Measurements from ENCODE around the gene SEMA3E.
"Not testable (repeated sequence)": the region's sequence is repeated elsewhere in the genome, so short reads cannot be mapped to it uniquely, and the experiment has no call there.

Gene SEMA3E

DNA sequence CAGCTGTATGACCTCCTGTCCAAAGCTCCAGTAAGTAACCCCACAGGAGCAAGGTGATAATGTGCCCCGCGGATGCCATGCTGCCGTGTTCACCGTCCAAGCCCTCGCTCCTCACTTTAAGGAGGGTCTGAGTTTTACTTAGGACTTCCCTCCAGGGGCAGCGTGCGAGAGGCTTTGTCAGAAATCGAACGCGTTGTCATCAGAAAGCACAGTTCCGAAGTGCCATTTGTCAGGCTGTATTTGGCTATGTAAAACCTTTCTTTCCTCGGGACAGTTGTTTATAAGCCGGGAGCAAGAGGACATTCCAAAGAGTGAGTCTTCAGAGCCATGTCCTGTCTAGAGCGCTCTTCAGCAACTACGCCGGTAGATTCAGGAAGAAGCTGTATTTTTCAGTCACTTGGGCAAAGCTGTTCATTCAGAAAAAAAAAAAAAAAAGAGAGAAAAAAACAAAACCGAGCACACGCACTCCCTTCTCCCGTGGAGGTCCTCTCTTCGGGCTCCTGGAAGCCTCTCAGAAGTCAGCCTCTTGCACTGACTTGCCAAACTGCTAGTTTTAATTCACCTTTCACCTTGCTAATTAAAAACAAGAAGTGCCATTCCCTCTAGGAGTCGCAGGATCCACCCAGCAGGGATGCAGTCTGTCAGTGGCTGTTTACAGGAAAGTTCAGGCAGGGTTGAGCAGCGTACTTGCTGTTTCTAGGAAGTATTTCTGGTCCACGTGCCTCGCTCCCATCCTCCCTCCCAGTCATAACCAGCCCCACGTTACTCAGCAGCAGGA is at the start of gene SEMA3E:
TSS of gene SEMA3E (minus strand) at position 676 of the 778 bp plus-strand sequence.
- DNase-seq (ENCODE audit: low read depth) = peak; percentile 46

DNA sequence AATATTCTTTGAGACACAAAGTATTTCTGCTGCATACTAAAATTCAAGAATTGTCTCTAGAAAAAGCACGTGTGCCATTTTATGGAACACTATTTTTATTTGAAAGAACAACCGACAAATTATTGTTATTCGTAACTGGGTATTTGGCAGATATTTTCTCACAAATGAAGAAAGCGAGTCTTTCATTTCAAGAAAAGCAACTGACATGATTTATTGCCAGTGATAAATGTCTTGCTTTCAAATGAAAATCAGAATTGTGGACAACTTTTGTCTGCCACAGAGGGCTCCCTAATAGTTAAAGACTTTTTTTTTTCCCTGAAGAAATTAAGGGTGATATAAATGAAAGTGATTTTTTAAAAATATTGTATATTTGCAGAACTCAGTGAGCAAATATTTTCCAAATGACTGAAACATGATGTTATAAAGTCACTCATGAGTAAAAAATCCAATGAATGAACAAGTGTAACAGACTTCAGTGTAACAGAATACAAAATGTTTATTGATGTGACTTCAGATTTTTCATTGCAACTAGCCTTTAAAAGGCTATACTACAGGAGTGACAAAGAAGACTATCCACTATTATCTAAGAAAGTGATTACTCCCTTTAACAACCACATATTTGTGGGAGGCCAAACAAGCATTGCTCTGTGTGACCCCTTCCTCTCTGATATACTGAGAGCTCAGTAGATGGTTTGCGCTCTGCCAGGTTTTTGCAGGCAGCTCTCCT is 49.0 kb upstream of the SEMA3E start:
- DNase-seq (ENCODE audit: low read depth) = no peak

DNA sequence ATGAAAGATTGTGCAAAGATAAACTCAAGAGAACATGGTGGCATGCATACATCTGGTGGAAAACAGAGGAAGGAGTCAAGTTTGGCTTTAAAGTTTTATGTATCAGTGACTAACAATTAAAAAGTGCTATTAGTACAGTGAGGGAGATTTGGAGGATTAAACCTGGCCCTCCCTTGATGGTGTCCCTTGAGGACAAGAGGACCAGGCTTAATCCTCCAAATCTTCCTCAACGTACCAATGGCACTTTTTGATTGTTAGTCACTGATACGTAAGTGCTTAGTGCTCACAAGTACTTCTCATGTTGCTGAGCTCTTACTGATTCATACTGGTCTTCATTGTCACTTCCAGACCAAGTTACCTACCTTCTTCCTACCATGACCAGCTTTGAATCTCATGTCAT is 47.2 kb upstream of the SEMA3E start:
- DNase-seq (ENCODE audit: low read depth) = no peak

DNA sequence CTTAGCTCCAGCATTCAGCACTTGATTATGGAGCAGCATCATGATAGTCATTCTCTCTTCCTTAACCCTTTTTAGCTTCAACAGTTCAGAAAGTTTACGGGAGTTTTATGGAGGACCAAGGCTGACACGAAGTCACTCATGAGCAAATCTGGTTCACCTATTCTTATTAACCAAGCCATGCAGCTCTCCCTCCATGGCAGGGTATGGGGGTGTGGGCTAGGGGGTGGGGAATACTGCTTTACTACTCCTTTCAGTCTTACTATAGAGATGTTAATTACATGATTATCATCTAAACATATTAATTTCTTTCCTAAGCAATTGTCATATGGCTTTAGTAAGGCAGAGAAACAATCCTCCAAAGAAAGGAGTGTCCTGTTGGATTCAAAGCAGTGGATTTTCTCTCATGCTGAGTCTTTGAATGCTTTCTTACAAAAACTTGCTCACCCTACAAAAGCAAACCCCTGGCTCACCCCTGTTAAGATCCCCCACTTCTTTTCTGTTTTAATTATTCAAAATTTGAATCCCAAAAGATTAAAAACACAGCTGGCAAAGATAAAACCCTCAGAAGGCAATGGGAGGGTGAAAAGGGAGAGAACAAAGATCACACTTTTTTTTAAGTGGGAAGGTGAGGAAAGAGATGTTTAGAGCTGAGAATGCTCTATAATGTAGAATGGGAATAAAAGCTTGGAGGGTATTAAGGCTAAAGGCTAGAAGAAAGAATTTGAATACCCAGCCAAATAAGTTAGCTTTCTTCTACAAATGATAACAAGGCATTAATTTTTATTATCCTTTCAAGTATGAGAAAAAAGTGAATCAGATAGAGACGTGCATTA is 46.4 kb upstream of the SEMA3E start:
- no peak for DNase-seq (ENCODE audit: low read depth)

DNA sequence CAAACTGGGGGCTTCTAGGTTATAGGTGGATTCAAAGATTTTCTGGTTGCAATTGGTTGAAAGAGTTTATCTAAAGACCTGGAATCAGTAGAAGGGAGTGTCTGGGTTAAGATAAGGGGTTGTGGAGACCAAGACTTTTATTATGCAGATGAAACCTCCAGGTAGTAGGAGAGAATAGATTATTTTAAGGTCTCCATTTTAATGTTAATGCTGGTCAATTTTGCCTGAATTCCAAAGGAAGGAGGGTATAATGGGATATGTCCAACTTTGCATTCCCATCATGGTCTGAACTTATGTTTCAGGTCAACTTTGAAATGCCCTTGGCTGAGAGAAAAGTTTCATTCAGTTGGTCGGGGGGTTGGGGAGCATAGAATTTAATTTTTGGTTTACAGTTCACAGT is 44.3 kb upstream of the SEMA3E start:
- DNase-seq (ENCODE audit: low read depth) = no peak

DNA sequence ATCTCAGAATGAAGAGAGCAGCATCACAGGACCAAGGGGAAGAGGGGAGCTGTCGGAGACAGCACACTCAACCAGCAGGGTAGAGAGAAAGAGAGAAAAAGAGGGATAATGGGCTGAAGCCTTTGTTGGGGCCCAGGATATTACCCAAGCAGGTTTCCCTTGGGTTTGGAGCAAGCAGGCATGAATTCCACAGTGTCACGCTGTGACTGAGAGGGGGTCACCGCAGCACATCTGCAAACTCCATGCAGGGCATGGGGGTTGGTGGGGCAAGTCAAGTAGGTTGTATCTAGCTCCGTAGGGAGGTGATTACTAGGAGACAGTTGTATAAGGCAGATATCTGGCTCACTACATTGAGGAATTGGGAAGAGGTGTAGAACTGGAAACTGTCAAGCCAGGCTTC is 42.2 kb upstream of the SEMA3E start:
- DNase-seq (ENCODE audit: low read depth) = no peak

DNA sequence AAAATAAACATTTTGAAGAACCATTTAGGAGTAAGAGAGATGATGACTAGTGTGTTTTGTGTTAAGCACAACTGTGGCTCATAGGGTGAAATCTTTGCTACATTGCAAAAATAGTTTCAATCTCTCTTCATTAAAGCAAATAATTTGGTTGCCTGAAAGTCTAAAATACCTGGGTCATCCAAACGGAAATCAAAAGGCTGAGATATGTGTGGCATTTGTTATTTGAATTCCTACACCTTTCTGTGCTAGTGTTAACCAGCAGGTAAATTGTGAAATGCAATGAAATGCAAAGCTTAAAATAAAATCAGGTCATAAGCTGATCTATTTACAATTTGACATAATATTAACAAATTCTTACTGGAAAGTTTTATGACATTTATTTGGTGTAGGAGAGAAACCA is 40.9 kb upstream of the SEMA3E start:
- DNase-seq (ENCODE audit: low read depth) = no peak

DNA sequence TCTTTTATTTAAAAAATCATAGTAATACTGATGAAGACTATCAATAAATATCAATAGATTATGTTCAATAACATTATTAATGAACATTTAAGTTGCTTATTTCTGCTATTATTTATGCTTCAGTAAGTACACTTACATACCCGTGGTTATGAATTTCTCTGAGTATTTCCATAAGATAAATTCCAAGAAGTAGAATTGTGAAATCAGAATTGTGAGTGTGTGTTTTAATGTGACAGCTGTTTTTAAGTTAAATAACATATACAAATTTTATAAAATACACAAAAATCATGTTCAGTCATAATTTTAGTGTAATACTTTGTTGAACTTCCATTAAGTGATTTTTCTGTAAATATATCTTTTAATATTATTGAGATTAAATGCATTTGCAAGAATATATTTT is 37.5 kb upstream of the SEMA3E start:
- DNase-seq (ENCODE audit: low read depth) = no peak

DNA sequence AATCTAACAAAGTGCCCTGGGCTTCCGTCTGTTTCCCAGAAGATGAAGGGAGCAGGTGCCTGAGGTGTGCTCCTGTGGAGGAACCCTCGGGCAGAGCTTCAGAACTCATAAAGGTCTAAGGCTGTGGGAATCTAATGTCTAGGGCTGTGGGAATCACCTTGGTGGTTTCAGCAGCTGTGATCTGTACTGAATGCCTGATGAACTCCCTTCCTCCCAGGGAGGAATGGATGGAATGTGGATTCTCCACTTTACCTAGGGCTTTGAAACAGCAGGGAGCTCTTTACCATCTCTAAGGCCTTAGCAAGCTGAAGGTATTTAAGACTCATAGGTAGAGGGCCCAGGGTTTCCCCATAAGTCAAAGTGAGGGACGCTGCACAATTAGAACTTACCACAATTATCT is 36.0 kb upstream of the SEMA3E start:
- no peak for DNase-seq (ENCODE audit: low read depth)

DNA sequence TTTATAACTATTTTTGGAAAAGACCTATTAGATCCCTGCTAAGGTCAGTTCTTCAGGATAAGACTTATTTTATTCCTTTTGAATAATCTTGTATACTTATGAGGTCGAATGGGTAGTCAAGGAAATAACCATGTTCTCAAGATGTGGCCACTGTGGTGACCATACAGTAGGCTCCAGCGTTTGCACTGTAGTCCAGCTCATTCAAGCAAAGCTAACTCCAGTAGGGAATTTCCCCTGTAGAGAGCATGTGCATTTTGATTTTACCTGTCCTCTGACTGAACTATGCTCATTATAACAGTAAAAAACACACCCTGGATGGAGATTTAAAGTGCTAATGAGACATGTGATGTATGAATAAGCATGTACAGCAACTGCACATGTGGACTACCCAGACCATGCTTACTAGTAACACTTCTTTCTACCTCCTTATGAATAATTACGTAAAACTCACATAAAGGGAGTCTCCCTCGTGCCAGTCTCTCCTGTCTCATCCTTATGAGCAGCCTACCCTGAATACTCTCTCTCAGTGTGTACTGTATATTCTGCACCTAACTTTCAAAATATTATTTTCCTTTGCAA is 32.4 kb upstream of the SEMA3E start:
- no peak for DNase-seq (ENCODE audit: low read depth)

DNA sequence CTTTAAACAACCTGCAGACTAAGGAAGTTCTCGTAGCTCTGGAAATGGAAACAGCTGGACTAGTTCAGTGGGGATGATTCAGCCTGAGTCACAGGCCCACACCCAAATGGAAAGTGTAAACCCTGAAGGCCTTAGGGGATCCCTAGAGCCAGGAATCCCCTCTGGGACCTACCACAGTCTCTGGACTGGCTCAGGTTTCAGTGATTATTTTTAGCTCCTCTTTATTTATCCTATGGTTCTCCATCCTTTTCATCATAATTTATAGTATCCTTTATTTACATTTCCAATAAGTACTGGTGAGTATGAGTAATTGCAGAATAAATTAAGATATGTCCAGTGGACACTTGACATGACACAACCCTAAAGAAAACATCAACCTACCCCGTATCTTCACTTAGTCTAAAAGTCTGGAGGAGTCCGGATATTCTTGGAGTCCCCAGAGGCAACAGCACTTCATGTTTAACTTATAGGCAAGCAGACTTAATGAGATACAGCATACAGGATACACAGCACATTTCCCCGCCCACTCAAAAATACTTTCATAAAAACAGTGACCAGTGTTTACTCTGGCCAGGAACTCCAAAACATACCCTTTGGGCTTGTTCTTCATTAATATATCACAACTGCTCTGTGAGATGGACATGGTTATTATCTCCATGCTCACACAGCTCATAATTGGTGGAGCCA is 28.4 kb upstream of the SEMA3E start:
- DNase-seq (ENCODE audit: low read depth) = peak; percentile 93

DNA sequence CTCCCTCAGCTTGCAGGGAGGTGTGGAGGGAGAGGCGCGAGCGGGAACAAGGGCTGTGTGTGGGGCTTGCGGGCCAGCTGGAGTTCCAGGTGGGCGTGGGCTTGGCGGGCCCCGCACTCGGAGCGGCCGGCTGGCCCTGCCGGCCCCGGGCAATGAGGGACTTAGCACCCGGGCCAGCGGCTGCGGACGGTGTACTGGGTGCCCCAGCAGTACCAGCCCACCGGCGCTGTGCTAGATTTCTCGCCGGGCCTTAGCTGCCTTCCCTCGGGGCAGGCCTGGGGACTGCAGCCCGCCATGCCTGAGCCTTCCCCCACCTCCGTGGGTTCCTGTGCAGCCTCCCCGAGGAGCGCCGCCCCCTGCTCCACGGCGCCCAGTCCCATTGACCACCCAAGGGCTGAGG is 24.4 kb upstream of the SEMA3E start:
- DNase-seq (ENCODE audit: low read depth) = not testable (repeated sequence)

DNA sequence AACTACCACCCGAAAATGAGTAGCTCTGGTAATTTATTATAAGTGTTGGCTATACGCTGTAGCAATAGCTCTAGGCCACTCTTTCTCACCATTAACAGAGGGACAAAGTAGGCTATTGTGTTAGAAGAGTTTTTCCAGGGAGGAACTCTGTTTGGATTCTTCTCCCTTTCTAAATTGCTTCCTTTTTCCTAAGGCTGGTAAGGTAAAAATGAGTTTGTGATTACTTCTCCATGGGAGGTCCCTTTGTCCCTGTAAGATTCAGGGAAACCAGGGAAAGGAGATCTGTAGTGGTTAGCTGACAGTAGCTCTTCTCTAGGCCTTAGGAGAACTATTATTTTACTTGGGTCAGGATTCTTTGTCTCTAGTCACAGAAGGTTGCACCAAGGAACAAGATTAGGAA is 23.2 kb upstream of the SEMA3E start:
- no peak for DNase-seq (ENCODE audit: low read depth)

DNA sequence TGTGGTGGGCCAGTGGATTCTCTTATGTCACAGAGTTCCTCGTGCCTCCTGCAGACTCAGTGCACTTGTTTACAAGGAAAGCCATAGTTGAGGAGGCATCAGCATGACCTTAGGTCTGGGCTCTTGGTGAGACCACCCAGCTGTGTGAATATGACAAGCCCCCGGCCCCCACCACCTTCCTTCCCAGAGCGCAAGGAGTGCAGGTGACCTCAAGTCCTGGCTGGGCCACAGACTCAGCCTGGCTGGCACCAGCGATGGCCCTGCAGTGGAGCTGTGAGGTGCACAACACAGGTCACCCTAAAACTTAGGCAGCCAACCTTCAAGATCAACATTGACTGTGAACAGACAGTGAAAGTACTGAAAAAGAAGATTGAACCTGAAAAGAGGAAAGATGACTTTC is 14.2 kb upstream of the SEMA3E start:
- no peak for DNase-seq (ENCODE audit: low read depth)

DNA sequence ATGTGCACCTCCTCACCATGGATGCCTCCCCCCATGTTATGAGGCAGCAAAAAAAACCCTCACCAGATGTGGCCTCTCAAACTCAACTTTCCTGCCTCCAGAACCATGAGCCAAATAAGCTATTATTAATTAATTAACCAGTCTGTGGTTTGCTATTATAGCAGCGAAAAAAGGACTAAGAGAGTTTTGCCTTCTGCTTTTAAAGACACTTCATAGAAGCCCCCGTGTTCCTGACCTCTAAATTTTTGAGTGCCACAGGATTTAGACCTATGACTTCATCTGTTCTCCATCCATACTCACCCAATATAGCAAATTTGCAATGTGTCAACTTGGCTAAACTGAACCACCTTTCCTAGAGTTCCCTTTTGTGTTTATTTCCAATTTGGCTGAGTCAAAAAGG is 9.2 kb upstream of the SEMA3E start:
- no peak for DNase-seq (ENCODE audit: low read depth)

DNA sequence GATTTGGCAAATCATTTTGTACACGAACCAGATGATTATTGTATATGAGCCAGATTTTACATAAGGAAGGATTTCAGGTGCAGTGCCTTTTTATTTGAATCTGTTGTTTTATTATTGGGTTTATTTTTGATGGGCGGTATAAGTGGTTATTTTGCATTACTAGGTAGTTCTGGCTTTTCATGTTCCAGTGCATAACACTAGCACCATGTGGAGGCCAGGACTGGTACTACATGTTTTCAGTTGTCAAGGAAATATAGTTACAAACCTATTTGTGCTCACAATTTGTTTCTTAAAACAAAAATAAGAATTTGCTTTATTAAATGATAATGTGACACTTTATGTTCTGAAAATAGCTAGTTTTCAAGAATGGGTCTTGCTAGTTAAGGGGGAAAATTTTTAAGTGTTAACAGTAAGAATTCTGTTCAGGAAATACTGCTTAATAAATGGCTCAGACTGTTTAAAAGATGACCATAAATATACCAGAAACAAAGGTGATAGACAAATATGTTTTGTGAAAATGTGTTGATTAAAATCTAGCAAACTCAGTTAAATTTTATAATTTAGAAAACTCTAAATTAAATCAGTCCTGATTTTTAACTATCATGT is 7.1 kb upstream of the SEMA3E start:
- DNase-seq (ENCODE audit: low read depth) = peak; percentile 65

DNA sequence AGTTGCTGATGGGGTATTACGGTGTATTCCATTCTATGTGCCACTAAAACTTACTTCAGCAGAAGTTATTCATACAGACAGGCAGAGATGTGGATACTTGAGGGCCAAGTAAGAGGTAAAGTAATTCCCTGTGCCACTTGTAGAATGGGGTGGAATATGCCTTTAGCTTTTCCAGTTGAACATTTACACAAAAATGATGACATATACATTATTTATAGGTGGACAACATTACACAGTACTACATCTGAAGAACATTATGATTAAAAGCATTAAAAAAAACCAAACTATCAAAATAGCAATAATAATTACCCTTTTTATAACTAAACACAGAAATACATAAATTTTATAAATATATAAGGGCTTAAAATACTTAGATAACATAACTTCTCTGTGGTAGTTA is 3.5 kb upstream of the SEMA3E start:
- DNase-seq (ENCODE audit: low read depth) = no peak

DNA sequence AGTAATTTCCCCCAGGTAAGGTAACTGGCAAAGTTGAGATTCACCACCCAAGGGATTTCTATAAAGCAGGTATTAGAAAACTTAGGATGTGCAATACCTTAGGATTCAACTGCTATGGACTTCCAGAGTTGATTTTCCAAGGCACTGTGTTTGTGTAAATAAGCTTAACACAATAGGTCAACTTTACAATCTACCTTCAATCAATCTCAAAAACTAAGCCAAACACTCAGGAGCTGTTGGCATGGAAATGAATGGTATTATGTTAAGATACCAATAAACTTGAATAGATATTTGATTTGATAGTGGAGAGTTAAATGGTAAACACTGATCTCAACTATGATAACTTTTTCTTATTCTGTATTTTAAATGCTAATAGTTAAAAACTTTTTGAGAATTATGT is 762 bp upstream of the SEMA3E start:
- DNase-seq (ENCODE audit: low read depth) = no peak

DNA sequence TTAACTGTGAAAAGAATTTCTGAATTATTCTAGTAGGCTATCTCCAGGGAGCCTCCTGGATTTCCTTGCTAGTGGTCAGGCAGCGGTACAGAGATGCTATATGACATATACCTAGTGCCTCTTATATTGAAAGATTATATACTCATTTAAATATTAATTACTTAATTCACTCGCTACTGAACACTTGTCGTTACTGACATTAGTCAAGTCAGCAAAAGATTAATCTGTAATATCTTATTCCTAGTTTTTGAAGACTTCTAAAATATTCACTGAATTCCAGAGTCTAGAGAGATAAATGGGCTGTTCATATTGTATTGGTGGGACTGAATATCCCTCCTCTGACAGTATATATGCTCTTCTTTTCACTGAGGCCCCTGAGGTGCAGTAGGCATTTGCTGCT is 2.9 kb downstream of the SEMA3E start:
- no peak for DNase-seq (ENCODE audit: low read depth)

DNA sequence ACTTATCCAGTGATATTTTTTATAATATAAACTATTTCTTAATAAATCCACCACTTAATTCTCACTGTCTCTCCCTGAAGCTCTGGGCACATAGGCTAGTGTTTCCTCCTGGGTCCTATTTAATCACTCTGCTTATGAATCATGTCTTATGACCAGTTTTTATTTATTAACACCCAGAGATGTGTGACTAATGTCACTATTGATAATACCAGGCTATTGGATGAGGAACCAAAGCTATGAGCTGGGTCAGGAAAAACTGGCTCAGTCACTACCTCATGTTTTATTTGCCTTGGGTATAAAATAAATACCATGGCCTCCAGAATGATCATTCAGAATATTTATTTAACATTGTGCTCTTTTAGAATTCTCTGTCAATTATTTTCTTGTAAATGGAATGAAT is 5.2 kb downstream of the SEMA3E start:
- no peak for DNase-seq (ENCODE audit: low read depth)

DNA sequence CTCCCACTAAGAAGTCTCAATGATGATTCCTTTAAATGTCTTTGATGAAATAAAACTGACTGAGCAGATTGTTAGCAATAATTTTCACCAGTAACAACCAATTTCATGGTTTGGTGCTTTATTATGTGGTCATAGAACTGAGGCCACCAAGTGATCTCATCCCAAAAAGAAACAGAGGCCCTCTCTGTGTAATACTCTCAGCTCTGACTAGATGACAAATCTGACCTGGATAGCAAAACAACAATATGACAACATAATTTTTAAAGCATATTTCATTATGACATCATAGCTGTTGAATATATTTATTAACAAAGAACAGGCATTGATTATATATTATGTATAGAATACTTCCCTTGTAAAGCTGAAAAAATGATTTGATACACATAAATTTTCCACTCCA is 5.9 kb downstream of the SEMA3E start:
- DNase-seq (ENCODE audit: low read depth) = no peak
